KG1 (cell line): ENCODE measurements around the gene HSP90B1.

Source experiments
- DNase-seq: peaks from one replicate; lab custom pipeline; 2025; lab: John Stamatoyannopoulos, UW

Gene HSP90B1

DNA sequence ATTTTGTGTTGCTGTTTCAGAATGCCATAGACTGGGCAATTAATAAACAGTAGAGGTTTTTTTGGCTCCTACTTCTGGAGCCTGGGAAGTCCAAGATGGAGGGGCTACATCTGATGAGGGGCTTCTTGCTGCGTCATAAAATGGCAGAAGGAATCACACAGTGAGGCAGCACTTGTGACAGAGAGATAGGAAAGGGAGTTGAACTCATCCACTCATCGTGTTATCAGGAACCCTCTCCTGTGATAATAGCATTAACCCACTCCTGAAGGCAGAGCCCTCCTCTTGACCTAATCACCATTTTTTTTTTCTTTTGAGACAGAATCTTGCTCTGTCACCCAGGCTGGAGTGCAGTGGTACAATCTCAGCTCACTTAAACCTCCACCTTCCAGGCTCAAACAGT, 45.2 kb downstream of the HSP90B1 start:
- DNase-seq: no peak

DNA sequence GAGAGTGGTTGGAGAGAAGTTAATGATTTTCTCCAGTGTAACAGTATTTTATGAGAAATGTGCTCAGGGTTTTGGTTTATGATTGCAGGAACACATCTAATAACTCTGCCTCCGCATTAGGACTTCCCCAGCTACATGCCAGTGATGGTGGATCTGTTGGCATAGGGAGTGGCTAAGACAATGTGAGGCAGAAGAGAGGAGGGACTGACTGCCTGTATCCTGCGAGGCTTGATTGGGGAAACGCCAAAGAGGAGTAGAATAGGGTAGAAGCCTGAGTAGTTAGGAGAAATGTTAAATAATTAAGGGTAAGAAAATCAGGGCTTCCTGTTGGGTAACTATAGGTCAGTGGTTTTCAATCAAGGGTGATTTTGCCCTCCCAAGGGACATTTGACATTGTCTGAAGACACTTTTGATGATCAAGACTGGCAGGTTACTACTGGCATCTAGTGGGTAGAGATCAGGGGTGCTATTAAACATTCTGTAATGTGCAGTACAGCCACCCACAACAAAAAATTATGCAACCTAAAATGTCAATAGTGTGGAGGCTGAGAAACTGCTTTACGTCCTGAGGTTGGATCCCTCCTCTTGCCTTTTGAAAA, 48.3 kb downstream of the HSP90B1 start:
- DNase-seq: no peak

DNA sequence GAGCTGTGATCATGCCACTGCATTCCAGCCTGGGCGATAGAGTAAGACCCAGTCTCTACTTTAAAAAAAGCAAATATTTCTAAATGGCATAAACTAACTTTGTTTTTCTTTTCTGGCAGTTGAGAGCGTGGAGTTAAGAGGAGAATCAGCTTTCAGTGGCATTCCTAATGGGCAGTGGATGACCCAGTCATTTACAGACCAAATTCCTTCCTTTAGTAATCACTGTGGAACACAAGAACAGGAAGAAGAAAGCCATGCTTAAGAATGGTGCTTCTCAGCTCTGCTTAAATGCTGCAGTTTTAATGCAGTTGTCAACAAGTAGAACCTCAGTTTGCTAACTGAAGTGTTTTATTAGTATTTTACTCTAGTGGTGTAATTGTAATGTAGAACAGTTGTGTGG, 56.6 kb downstream of the HSP90B1 start:
- DNase-seq: no peak

DNA sequence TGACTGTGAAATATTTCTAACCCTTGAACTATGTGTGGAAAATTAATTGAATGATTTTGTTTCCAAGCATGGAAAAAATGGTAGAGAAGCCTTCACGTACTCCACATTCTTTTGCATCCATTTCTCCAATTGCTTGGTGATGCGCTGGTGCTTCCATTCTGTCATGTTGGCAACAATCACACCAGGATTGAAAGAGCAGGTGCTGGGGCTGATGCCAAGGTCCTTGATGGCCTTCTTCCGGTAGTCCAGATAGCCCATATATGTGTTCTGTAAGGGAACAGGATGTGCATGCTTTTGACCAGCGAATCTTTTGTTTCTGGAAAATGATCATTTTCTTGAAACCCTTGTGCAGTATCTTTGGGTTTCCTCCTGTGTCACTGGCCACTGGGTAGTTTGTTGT, 64.0 kb downstream of the HSP90B1 start:
- DNase-seq: no peak

DNA sequence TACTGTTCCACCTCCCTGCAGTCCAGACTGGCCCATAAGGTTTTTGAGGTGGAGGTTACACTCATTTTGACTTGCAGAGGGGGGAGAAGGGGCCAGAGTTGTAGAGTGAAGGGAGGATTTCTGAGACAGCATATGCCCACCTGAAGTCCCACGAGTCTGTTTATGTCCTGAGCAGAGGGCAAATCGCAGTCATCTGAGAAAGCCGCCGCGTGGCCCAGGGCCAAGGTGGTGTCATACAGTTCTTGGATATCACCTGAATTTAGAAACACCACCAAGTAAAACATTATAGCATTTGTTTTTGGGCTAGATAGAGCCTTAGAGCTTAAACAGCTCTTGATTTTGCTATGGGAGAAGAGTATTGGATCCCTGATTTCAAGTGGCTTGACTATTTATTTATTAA, 66.4 kb downstream of the HSP90B1 start:
- DNase-seq: no peak

DNA sequence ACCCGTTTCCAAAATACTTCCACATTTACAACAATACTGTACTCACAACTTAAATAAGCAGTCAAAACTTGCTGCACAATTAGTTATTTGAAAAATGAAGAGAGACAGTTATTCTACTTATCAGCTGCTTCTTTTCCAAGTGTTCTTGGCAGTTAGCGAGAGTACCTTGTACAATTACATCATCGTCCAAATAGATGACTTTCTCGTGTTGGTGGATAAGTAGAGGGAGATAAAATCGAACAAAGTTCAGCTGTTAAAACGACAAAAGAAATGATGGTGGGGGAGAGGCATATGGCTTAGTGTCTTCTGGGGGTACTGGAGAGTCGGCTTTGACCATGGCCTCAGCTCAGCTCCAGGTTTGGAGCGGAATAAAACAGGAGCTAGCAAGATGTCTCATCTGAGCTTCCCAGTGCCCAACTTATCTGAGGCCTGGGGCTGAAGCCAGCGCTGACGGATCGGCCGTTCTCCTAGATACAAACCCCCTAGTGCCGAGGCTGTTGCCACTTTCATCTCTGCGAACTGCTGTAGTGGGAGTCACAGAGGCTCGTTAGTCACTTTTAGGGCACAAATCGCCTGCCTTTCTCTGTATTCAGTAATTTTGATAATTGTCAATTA, 67.2 kb downstream of the HSP90B1 start:
- no peak for DNase-seq
